GM19328 (cell line): ENCODE results near the gene C1orf159.
A peak's percentile ranks its signal among the peaks of the same experiment; 100 is the strongest.
"Not testable (repeated sequence)": the region's sequence is repeated elsewhere in the genome, so short reads cannot be mapped to it uniquely, and the experiment has no call there.

Source experiments
- ATAC-seq: cut with Tn5 transposase; IDR thresholded peaks from one replicate; pipeline ENCODE4 v1.9.1; 2021; ENCODE audit warnings: mild to moderate bottlenecking, moderate library complexity; ENCODE audit not compliant: unreplicated experiment

The C1orf159 gene

DNA sequence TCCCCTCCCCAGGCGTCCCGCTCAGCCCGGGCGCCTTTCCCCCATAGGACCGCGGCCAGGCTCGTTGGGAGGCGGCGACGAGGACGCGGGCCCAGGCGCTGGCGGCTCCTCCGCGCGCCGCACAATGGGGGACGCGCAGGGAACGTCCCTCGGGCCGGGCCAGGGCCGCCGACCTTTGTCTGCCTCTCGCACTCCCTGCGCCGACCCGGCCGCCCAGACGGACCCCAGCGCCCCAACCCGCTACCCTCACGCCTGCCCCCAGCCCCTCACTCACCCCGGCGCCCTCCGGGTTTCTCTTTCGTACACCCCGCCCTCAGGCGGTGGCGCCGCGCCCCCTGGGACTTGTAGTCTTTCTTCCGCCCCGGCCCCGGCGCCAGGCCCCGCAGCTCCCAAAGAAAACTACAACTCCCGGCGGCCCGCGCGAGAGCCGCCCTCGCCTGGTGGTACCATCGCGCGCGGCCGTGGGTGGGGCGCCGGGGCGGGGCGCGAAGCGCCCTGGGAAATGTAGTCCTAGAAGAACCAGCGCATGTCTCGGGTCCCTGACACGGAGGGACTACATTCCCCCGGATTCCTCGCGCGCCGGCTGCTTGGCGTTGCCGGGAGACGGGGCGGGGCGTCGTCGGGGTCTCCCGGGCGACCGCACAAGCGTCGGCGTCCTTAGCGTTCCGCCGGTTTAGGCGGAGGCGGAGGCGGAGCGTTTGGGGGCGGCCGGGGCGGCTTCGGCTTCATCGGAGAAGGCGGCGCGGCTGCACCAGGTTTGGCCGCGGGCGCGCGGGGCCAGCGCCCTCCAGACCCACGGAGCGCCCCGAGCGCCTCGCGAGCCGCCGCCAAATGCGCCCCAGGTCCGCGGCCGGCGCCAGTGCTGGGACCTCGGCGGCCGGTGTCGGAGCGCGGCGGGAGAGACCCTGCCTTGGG is at the start of gene C1orf159:
C1orf159 (minus strand) TSS at position 304 of the 915 bp plus-strand sequence. CDS start 24,546 bp downstream, outside the sequence.
- peak; percentile 92 for ATAC-seq

DNA sequence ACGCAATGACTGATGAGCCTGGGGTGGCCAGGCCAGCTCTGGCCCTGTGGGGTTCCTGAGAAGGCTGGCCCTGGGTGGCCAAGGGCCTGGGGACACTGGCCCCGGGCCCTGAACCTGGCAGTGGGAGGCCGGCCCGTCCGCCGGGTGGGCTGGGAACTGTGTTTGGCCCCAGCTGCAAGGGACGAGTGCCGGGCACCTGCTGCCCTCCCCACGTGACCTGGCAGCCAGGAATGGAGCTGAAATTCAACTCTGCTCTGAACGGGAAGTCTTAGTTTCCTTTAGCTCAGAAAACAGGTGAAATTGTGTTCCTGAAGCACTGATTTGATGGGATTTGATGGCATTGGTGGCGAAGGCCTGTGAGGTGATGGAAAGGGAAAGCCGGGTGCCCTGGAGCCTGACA is 49.6 kb upstream of the C1orf159 start:
- no peak for ATAC-seq

DNA sequence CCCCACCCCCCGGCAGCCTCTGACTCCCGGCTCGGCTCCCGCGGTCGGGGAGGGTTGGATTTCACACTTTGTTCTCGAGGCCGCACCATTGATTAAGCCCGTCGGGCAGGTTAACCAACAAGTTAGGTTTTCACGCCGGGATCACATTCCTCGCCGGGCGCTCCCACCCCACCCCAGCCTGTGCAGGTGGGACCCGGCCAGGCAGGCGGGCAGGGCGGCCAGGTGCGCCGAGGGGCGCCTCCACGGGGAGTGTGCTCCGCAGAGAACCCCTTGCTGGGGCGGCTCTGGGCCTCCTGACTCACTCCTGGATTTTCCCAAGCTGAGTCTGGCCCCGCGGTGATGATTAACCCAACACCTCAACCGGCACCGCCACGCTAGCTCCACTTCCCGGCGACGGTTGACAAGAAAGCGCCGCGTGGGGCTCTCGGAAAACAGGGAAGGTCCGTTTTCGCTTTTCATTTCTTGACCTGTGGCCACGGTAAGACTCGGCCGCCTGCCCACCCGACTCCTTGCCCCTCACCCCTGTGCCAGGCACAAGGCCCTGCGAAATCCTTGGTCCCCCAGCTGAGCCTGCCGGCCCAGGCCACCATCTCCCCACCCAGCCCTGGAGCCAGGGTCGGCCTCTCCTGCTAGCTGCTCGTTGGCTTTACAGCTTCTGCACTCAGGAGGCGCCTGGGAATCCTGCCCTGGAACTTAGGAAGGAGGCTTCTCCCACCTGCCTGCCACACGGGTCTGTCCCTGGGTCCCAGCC is 49.0 kb upstream of the C1orf159 start:
- no peak for ATAC-seq

DNA sequence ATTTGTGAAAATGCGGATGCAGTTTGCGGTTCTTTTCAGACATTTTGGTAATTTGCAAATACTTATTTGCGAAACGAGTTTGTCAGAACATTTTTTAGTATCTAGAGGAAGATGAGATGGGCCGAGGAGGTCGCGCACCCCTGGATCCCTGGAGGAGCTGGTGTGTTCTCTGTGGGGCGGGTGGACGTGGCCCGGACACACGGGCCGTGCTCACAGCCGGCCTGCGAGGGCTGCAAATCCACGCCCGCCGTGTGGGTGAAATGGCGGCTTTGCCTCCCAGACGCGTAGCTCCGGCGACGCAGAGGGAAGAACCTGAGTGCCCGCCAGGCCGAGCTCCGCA is 48.4 kb upstream of the C1orf159 start:
- ATAC-seq = no peak

DNA sequence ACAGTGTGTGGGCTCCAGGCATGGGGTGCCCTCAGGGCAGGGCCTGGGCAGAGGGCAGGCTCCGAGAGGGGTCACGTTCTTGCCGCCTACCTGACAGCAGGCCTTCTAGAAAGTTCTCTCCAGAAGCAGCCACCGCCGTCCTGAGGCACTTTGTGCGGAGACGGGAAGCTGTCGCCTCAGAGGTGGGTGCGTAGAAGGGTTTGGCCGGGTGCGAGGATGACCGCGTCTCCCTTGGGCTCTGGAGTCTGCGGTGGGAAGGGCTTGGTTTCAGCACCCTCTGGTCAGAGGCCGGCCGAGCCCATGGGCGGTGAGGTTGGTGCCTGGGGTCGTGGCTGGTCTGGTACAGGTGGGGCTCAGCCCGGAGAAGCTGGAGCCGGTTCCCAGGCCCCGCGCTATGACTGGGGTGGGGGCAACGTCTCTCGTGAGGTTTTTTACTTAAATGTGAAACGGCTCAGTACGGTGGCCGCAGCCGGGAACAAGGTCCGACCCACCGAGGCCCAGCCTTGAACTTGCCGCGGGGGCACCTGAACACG is 47.7 kb upstream of the C1orf159 start:
- no peak for ATAC-seq

DNA sequence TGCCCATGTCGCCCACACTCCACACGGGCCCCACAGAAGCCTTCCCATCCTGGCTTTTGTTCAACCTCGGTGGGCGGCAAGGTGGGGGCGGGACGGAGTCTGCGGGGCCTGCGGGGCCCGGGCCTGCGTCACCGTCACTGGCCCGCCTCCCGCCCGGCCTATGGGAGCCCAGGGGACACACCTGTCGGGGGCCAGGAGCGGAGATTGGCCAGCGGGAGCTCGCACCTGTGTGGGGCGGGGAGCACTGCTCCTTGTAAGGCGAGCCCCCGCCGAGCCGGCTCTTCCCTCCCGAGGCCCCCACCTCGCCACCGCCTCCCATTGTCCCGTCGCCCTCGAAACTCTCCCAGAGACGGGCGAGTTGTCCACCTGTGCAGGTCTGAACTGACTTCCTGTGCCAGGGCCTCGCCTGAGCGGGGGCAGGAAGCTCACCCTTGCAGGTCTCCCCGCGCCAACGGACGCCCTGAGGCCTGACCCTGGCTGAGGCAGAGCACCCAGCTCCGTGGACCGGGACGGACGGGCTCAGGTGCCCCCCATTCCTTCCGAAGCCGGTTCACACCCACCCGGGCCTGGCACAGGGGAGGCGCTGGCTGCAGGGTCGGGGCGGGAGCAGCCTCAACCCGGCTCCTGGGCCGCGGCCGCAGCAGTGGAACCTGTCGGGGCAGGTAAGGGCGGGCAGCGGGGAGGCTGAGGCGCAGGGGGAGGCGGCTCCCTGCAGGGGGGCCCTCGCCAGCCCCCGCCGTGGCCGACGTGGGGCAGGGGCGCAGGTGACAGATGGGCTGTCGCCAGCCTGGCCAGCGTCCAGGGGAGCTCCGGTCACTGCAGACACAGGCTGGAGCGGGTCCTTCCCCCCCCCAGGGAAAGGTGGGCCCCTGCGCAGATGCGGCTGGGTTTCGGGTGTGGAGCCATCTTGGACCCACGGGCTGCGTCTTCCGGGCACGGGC is 47.0 kb upstream of the C1orf159 start:
- no peak for ATAC-seq

DNA sequence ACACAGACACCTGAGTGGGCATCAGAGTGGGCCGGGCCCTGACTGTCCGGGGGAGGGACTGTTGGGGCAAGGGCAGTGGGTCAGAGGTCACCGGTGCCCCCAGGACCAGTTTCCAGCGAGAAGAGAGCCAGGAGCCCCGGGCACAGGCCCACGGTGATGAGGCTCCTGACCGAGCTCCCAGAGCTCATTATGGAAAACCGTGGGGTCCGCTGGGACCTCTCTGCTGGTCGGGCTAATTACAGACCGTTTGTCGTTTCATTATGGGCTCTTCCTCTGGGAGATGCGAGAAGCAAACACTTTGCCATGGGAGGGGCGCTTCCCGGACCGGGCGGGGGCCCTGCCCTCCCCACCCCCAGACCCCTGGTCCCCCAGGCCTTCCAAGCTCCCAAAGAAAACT is 45.8 kb upstream of the C1orf159 start:
- no peak for ATAC-seq

DNA sequence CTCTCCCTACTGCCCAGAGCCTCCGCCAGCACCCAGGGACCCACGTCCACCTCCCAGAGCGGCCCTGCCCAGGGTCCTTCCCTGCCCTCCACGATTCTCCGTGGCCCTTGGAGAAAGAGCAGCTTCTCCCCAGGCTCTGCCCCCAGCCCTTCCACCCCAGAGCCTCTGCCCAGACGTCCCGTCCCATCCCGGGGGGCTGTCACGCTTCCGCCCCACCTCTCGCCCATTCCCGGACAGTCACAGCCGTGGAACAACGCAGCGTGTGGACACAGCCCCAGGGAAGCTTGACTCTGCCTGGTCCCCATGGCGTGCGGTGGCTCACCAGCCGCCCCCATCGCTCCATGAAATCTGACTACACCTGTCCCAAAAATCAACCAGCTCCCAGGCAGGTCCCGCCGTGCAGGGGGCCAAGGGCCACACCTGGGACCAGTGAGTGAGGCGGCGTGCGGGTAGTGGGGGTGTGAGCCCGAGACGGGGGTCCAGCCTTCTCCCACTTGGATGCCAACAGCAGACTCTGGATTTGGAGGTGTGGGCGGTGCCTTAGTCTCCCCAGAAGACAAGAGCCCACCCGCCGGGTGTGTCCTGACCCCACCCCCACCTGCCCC is 45.3 kb upstream of the C1orf159 start:
- no peak for ATAC-seq

DNA sequence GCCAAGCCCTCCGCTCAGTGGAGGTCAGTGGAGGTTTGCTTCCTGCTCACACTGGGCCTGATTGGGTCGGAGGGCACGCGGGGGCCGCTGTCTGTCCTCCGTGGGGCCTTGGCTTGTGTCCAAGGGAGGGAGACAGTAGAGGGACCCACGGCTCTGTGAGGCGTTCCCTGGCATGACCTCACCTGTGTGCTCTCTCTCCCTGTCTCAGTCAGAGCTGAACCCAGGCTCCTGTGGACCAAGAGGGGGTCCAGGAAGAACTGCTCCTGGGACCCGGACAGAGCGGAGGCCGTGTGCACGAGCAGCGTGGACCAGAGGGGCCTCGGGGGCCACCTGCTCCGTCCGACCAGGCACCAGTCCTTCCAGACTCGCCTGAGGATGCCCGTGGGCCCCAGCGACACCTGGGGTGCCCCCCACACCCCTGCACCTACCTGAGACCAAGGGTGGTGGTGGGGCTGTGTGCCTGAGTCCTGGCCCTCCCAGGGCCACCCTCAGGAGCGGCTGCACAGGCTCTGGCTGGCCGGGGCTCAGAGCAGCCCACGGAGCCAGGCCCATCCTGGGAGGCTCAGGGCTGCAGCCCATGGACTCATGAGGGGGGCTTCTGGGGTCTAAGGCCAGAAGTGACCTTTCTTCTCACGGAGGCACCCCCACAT is 44.5 kb upstream of the C1orf159 start:
- no peak for ATAC-seq

DNA sequence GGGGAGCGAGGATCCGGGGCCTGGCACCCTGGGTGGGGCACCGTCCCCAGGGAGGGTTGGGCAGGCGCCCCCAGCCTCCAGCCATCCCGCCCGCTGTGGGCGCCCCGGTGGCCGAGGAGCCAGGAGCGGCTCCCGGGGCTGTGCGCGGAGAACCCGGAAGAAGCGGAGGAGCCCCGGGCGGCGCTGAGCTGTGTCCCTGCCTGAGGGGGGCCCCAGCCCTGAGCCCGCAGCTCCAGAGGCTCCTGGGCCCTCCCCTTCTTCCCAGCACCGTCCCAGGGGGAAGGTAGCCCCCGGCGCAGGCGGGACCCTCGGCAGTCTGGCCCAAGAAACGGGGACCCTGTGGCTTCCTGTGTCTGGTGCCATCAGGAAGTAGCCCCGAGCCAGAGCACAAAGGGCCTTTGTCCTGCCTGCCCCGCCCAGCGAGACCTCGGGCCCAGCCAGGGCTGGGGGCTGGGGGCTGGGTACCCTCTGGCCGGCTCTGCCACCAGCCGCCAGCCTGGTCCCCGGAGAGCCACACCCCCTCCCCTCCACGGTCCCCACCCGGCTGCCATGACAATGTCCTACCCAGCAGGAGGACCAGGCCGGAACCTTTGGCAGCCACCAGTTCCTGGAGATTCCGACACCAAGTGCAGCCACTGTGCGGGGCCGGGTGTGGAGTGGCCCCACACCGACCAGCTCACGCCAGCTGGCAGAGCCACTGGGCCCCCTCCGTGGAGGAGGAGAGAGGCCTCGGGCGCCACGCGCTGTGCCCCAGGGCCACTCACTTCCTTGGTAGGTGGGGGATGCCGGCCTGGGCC is 42.2 kb upstream of the C1orf159 start:
- ATAC-seq = no peak

DNA sequence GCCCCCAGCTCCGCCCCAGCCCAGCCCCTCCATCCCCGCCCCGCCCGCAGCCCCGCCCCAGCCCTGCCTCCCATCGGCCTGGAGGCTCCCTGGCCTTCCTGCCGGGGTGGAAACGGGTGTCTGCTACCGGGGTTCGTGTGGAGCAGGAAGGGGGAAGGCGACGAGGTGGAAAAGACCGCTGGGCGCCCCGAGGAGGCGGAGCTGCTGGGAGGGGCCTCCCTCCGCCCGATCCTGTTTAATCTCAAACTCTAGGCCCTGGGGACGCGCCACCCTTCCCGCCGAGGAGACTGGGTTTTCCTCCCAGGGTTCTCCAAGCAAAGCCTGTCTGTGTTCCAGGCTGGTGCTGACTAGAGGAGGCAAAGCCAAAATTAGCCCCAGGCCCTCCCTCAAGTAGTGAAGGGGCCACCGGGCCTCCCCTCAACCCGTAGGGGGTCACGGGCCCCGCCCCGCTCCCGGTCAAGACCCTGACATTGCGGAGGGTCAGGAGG is 41.6 kb upstream of the C1orf159 start:
- ATAC-seq = no peak

DNA sequence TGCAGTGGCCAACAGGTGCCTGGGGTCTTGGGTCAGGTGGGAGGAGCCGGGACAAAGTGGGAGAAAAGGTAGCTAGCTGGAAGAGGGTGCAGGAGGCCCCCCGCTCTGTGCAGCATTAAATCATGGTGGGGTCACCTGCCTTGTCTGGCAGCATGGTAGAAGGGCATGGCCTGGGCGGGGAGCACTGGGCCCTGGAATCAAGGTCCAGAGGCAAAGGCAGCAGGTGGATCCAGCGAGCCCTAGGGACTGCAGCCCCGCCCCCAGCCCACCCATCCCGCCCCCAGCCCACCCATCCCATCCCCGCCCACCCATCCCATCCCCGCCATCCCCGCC is 41.1 kb upstream of the C1orf159 start:
- no peak for ATAC-seq

DNA sequence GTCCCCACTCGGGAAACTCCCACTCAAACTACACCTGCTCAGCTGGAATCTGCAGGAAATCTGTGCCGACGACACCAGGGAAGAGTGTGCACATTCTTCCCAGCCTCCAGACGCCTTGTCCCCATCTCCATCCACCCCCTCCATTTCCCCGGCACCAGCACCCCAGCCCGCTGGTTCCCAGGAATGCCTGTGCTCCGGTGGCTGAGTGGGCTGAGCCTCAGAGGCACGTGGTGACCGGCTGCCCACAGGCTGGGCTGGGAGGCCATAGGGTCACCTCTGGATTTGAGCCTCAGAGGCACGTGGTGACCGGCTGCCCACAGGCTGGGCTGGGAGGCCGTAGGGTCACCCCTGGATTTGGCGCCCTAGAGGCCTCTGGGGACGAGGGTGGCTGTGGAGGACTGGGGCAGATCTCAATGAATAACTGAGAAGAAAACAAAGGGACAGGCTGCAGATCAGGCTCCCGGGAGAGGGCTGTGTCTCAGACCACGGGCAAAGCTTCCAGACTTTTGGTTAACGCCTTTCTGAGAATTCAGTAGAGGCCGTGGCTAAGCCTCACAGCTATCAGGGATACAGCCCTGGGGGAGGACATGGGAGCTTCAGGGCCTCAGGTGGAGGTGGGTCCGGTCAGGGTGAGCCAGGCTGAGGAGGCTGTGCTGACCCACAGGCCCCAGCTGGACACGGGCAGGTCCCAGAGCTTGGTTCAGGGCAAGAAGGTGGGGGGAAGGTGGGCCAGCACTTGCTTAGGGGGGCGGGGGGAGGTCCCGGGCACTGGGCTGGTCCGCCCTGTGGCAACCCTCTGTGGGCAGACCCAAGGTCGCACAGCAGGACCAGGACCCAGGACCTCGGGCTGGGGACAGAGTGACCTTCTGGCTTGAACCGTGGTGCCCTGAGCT is 40.5 kb upstream of the C1orf159 start:
- ATAC-seq = no peak

DNA sequence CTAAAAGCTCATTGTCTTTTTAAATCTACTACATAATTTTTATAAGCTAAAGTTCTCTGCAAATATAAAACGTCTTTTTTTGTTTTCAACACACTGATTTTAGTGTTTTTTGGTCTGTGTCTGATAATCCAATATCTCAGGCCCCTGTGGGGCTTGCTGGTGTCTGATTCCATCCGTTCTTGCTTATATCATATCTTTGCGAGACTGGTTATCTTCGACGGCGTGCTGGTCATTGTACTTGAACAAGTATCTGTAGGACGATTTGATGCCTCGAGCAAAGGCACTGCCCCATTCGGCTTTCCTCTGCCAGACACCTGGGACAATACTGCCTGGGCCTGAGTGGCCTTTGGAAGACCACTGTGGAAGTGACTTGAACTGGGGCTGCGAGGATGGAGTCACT is 39.4 kb upstream of the C1orf159 start:
- no peak for ATAC-seq

DNA sequence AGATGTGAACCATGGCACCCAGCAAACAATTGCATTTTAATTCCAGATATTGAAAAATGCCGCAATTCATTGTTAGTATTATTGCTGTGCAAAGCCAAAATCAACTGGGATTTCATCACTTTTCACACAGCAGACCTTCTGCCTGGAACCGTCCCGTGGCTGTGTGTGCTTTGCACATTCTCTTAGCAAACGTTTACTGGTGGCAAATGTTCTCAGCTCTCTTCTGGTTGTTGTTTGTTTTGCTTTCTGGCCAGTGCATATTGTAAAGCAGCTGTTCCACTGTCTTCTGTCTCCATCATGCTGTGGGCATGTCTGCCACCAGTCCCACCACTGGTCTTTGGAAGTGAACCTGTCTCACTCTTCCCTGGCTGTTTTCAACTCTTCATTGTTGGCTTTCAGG is 38.0 kb upstream of the C1orf159 start:
- no peak for ATAC-seq

DNA sequence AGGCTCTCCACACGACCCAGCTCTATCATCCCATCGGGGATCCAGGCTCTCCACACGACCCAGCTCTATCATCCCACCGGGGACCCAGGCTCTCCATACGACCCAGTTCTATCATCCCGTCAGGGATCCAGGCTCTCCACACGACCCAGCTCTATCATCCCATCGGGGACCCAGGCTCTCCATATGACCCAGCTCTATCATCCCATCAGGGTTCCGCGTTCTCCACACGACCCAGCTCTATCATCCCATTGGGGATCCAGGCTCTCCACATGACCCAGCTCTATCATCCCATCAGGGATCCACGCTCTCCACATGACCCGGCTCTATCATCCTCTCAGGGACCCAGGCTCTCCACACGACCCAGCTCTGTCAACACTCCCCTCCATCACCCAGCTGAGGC is 37.3 kb upstream of the C1orf159 start:
- ATAC-seq = not testable (repeated sequence)

DNA sequence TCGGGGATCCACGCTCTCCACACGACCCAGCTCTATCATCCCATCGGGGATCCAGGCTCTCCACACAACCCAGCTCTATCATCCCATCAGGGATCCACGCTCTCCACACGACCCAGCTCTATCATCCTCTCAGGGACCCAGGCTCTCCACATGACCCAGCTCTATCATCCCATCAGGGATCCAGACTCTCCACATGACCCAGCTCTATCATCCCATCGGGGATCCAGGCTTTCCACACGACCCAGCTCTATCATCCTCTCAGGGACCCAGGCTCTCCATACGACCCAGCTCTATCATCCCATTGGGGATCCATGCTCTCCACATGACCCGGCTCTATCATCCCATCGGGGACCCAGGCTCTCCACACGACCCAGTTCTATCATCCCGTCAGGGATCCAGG is 36.5 kb upstream of the C1orf159 start:
- not testable (repeated sequence) for ATAC-seq

DNA sequence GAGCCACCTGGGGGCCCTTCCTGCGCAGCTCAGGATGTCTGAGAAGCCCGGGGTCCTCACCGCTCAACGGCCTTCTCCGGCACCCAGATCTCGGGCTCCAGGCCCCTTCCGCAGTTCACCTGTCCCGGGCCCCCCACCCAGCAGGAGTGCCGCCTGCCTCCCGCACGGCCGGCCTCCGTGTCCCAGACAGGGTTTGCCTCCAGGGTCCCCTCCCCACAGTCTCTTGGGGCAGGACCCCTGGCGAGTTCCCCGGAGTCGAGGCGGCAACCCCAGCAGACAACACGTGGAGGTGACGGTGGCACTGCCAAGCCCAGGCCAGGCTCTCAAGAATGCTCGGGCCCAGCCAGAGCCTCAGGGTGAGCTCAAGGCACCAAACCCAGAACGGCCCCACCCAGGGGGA is 35.4 kb upstream of the C1orf159 start:
- ATAC-seq = no peak
